Measurements from ENCODE around the gene CFAP410.

DNA sequence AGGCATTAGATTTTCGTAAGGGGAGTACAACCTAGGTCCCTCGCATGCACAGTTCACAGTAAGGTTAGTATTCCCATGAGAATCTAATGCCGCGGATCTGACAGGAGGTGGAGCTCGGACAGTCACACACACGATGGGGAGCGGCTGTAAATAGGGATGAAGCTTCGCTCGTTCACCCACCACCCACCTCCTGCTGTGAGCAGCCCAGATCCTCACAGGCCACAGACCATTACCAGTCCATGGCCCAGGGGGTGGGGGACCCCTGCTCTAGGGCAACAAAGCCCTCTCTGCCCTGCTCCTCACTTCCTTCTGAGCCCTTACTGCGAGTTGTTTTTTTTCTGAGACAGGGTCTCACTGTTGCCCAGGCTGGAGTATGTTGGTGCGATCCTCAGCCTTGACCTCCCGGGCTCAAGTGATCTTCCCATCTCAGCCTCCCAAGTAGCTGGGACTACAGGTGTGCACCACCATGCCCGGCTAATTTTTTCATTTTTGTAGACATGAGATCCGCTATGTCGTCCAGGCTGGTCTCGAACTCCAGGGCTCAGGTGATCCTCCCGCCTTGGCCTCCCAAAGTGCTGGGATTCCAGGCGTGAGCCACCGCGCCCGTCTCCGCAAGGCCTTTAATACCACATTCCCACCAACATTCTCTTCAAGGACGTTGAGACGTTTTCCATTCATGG is 35.6 kb upstream of the CFAP410 start:
- TF ChIP-seq, protein P1, sequence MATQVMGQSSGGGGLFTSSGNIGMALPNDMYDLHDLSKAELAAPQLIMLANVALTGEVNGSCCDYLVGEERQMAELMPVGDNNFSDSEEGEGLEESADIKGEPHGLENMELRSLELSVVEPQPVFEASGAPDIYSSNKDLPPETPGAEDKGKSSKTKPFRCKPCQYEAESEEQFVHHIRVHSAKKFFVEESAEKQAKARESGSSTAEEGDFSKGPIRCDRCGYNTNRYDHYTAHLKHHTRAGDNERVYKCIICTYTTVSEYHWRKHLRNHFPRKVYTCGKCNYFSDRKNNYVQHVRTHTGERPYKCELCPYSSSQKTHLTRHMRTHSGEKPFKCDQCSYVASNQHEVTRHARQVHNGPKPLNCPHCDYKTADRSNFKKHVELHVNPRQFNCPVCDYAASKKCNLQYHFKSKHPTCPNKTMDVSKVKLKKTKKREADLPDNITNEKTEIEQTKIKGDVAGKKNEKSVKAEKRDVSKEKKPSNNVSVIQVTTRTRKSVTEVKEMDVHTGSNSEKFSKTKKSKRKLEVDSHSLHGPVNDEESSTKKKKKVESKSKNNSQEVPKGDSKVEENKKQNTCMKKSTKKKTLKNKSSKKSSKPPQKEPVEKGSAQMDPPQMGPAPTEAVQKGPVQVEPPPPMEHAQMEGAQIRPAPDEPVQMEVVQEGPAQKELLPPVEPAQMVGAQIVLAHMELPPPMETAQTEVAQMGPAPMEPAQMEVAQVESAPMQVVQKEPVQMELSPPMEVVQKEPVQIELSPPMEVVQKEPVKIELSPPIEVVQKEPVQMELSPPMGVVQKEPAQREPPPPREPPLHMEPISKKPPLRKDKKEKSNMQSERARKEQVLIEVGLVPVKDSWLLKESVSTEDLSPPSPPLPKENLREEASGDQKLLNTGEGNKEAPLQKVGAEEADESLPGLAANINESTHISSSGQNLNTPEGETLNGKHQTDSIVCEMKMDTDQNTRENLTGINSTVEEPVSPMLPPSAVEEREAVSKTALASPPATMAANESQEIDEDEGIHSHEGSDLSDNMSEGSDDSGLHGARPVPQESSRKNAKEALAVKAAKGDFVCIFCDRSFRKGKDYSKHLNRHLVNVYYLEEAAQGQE (IDR thresholded peaks at IDR 0.05; ENCODE audit: low read depth) = no peak
- TF ChIP-seq RAD21 (IDR thresholded peaks at IDR 0.05; ENCODE audit: low read depth) (no peak), EP300 (IDR thresholded peaks at IDR 0.05; ENCODE audit: borderline replicate concordance) (no peak), CREB1 (IDR thresholded peaks at IDR 0.05; ENCODE audit: low read depth) (no peak), YY1 (IDR thresholded peaks at IDR 0.05; ENCODE audit: low read depth) (no peak), CEBPB (IDR thresholded peaks at IDR 0.05) (no peak), EGR1 (IDR thresholded peaks at IDR 0.05) (no peak), FOXM1 (IDR thresholded peaks at IDR 0.05; ENCODE audit: borderline replicate concordance, low read depth) (no peak), MAX (IDR thresholded peaks at IDR 0.05) (no peak)
